Stomach (tissue), 4 donors: ENCODE results near the gene DBNDD2.

Experiments used
- CTCF ChIP-seq, 7 experiments: fragments of 450-650 bp in 4 of 7; fragments of 200-600 bp in 3 of 7; sonication (generic) in 3 of 7; IDR thresholded peaks; one replicate each; pipeline ENCODE4 v1.5.1; 2016 to 2019; ENCODE audit warnings: antibody characterized with exemption in 7 of 7, control low read depth in 2 of 7, mild to moderate bottlenecking in 1 of 7
- POLR2AphosphoS5 ChIP-seq, 3 donors: sonication (generic); formaldehyde crosslinking; IDR thresholded peaks; one replicate each; pipeline ENCODE4 v1.6.1; 2016; ENCODE audit warnings: antibody characterized with exemption in 3 of 3

DNA sequence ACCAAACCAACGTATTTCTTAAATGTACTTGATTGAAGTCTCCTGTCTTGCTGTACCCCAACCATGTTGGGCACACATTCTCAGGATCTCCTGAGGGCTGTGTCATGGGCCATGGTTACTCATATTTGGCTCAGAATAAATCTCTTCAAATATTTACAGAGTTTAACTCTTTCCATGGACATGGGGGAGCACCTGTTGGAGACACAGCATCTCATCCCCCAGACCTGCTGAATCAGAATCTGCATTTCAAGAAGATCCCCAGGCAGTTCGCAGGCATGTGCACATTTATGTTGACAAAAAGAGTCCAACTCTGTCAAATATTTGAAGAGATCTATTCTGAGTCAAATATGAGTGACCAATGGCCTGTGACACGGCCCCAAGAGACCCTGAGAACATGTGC lies 32.3 kb downstream of the DBNDD2 start:
- TF ChIP-seq CTCF (IDR thresholded peaks at IDR 0.05), result no peak
- TF ChIP-seq POLR2AphosphoS5 (IDR thresholded peaks at IDR 0.05), result no peak
